GM21360 (cell line): ENCODE measurements around the gene ISG20.

Source experiments
- ATAC-seq: cut with Tn5 transposase; IDR thresholded peaks from one replicate; pipeline ENCODE4 v1.9.1; 2021; ENCODE audit warnings: mild to moderate bottlenecking, moderate library complexity; ENCODE audit not compliant: unreplicated experiment

ISG20 gene

DNA sequence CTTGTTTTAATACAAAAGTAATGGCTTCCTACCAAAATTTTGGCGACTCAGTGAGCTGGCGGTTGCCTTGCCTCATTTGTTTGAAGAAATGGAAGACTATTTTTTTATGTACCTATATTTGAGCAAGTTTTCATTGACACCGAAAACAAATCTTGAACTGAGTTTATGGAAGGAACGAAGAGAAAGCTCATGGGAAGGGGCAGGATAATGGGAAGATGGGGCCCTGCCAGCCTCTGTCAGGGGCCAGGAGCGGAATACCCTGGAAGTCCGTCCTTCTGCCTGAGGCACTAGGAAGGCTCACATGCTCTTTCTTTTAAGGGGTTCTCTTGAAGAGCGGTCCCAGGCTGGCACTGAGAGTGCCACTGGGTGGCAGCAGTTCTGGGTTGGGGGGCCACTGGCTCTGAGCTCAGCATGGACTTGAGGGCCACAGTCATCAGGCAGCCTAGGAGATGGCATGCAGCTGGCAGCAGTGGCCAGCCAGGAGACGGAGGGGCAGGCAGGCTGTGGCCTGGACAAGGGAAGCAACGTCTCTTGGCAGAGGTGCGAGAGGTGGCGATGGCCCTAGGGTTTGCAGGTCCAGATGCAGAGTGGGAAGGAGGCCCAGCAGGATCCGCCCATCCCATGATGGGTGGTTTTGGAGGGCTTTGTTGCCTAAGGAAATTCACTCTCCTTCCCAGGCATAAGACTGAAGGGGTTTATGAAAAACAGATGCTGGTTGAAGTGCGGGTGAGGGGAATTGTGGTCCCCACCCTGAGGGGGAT lies 41.6 kb downstream of the ISG20 start:
- ATAC-seq = no peak

GRCh38 chr15:88681610-88682221 lies 42.9 kb downstream of the ISG20 start:
- no peak for ATAC-seq

GRCh38 chr15:88684345-88684744 lies 45.5 kb downstream of the ISG20 start:
- ATAC-seq = no peak

DNA sequence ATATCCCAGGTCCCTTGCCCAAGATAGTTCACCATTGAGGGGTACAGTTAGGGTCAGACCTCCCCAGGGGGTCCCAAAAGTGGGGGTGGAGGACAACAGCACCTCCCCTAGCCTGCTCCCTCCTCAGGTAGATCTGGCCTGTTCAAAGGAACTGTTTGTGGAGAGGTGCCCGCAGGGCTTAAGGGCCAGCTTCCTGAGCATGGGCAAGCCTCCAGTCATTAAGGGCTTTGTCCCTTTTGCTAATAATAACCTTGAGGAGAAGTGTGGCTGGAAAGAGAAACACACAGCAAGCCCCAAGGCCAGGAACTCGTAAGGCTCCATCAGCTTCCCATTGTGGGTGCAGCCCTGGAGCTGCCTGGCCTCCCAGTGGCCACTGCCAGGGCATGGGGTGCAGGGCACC lies 47.4 kb downstream of the ISG20 start:
- no peak for ATAC-seq

DNA sequence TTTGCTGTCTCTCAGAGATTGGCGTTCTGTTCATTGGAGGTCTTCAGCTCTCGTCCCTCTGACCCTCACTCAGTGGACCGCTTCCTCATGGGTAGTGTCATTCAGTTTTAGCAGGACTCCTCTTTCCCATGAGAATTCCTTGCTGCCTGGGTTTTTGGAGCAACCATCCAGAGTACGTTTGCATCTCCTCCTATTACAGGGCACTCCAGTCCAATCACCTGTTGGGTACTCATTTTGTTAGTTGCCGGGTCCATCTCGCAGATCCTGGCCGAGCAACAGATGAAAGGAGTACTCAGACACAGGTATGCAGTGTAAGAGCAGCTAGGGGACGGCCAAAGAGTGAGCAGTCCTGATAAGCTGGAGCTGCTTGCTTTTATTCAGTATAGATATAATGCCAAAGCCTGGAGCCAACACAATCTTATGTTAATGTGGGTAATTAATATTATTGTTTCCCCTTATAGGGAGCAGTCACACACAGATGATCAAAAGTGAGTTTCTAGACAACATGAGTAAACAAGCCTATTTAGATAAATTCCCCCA lies 49.6 kb downstream of the ISG20 start:
- no peak for ATAC-seq

DNA sequence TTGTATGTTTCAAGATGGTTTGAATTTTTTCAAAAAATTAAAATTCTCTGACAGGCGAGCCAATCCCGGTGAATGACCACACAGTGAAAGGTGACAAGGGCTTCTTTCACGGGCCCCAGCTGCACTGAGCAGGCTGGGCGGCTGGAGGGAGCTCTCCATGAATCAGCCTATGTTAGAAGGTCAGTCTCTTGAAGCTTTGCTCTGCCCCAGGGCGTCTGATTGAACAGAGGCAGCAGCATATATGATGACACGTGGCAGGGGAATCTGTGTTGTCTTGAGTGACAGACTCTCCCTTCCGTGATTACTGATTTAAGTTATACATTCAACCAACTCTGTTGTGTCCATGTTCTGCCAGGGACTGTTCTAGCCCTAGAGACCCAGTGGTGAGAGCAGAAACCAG lies 51.5 kb downstream of the ISG20 start:
- no peak for ATAC-seq

GRCh38 chr15:88693191-88693590 lies 54.4 kb downstream of the ISG20 start:
- ATAC-seq = no peak

DNA sequence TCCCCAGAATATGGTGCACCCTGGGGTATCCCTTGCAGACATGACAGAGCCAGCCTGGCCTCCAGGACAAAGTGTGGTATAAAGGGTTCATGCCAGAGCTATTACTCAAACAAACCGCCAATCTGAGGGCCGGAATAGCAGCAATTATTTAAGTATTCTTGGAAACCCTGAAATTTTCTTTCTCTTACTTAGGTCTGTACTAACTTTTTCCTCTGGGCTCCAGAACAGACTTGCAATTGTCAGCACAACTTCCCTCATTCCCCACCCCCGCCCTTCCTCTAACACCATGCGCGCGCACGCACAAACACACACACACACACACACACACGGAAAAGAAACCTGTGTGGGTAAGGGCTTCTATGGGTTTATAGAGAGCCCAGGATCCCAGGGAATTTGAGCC lies 56.3 kb downstream of the ISG20 start:
- no peak for ATAC-seq

GRCh38 chr15:88695691-88696251 lies 57.0 kb downstream of the ISG20 start:
- ATAC-seq = no peak

- ATAC-seq = no peak
Measured at GRCh38 chr15:88696254-88696653, 57.4 kb downstream of the ISG20 start.

GRCh38 chr15:88697276-88697675 lies 58.5 kb downstream of the ISG20 start:
- no peak for ATAC-seq

- no peak for ATAC-seq
Measured at GRCh38 chr15:88699861-88700260, 61.0 kb downstream of the ISG20 start.

DNA sequence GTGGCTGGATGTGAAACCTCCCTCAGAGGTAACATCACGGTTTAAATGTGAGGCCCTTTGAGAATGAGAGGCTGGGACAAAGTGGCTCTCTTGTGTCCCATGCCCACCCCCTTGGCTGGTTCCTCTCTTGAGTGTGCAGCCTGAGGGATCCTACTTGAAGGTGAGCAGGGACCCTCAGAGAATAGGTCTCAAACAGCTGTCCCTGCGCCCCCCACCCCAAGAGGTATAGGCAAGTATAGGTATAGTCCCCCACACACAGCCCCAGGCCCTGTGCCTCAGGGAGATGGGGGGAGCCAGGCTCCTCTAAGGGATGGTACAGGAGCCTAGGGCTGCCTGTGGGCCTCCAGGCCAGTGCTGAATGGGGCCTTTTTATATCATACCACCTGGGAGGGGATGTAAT lies 61.9 kb downstream of the ISG20 start:
- ATAC-seq = no peak

DNA sequence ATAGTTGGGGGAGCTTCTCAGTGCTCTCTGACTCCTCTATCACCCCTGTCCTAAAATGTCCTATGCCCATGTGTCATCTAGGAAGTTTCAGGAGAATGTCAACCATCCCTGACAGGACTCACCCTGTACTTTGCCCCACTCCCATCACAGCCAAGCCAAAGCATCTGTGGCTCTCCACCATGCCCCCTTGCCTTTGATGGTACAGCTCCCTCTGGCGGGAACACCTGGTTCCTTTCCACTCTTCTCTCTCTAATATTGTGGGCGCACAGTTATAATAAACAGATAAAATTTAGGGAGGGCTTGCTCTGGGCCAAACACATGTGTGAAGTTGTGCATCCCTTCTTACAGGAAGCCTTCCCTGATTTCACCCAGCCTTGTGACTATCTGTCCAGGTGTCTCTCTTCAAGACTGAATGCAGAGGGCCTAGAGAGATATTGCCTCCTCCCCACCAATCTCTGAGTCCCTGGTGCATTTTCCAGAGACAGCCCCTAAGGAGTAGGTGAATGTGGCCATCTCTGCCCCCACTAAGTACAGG lies 62.8 kb downstream of the ISG20 start:
- peak; percentile 77 for ATAC-seq

- ATAC-seq = no peak
Measured at GRCh38 chr15:88702983-88703382, 64.2 kb downstream of the ISG20 start.

GRCh38 chr15:88703533-88703932 lies 64.7 kb downstream of the ISG20 start:
- ATAC-seq = no peak

DNA sequence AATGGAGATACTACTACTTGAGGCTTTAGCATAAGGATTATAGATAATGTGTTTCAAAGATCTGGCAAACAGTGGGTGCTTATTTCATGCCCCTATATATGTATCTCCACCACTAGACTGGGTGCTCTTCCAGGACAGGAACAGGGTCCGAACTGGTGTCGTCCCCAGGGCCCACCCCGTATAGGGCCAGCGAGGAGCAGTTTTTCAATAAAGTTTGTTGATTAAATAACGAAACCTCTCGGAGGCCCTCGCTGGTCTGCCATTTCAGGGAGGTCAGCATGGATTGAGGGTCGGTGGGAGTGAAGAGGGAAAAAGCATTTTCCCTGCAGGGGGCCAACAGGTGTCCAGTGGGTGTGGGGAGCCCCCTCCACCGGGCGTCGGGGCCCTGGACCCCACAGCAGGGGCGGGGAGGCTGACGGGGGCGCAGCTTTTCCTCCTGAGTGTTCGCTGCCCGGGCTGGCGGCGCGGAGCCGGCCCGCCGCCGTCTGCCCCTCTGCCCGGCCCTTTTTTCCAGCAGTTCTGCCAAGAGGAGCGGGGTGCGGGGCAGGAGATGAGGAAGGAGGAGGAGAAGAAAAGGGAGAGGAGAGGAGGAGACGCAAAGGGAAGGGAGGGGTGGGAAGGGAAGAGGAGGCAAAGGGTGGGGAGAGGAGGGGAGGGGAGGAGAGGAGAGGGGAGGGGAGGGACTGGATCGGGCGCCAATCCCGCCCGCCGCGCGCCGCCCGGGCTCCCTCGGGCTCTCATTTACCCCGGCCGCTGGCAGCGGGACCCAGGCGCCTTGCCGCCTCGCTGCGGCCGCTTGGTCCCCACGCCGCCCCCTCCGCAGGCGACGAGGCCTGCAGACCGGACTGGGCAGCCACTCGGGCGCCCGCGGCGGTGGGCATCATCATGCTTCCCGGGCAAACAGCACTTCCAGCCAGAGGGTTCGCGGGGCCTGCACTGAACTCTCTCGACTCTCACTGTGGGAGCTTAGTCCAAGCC lies 66.3 kb downstream of the ISG20 start:
- ATAC-seq = no peak

- no peak for ATAC-seq
Measured at GRCh38 chr15:88705769-88706165, 67.0 kb downstream of the ISG20 start.
